Measurements from ENCODE around the gene HILPDA. TPM values are rescaled to one million over a fixed set of nuclear protein-coding genes. Genes with fewer than 3 reads are reported as not detected.

The HILPDA gene
- total and polyA plus RNA-seq, 10 of the 15 experiments (the other 5 are each of a cell fraction or from before 2014, with no cell fraction given): 12.0 to 232 (median 26.4) TPM

DNA sequence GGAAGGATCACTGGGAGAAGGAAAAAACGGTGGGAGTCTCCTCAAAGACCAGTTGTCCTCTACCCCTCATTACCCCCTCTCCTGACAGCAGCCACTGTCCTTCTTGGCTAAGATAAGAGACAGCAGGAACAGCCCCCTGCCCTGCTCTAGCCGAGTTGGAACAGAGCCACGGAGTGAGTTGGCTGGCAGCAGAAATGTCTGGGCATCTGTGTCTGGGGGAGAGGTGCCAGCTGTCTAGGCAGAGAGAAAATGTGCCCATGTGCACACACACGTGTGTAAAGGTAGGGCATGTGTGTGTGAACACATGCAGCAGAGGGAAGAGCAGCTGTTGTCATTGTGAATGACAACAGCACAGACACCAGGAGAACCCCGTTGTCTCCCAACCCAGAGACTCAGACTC, 9.4 kb upstream of the HILPDA start:
- ChIA-PET RAD21 (ENCODE audit: unreplicated experiment) (interaction anchor here (1.0 to 1.3 kb wide), 2 partner anchors 9 kb away, joined by 3 to 4 read pairs; partner anchors contain the start of gene HILPDA), CTCF (interaction anchor here (1.2 to 1.3 kb wide), 2 partner anchors 10 to 19 kb away, joined by 3 to 6 read pairs; no protein-coding TSS in a partner anchor), SMC1A (ENCODE audit: uncharacterized antibody, unreplicated experiment) (interaction anchor here (1.0 to 1.6 kb wide), 3 partner anchors 14 to 19 kb away, joined by 3 to 4 read pairs (median 3); no protein-coding TSS in a partner anchor), POLR2A (interaction anchor here (4.2 kb wide), 1 partner anchor 8 kb away, joined by 52 read pairs; the partner anchor contains the start of gene HILPDA)
- FAIRE-seq (no peak), DNase-seq (ENCODE audit: low read depth, low spot score) (no peak), ATAC-seq (no peak)
- Histone ChIP-seq H3K27me3 (replicated peaks in 1 of 2; ENCODE audit: control insufficient read depth in 2 of 2, insufficient read depth in 2 of 2, low read length in 1 of 2) (no peaks in the 10 kb centered on the region), H3K27ac (ENCODE audit: control insufficient read depth, insufficient read depth) (no peak overlapping the region), H4K20me1 (ENCODE audit: control insufficient read depth, insufficient read depth) (no peaks in the 10 kb centered on the region), H3K4me3 (no peak overlapping the region), H2AFZ (ENCODE audit: control insufficient read depth, low read depth, low read length) (no peak overlapping the region), H3K79me2 (ENCODE audit: control insufficient read depth, insufficient read depth, low read length) (no peaks in the 10 kb centered on the region), H3K9me3 (replicated peaks; ENCODE audit: control insufficient read depth, insufficient read depth, low read length) (no peaks in the 10 kb centered on the region; the same call in 2 of the 3 replicates), H3K4me2 (ENCODE audit: control insufficient read depth, insufficient read depth) (no peak overlapping the region), H3K36me3 (ENCODE audit: control insufficient read depth in 2 of 2, insufficient read depth in 2 of 2, low read length in 1 of 2) (no peaks in the 10 kb centered on the region), H3K4me1 (ENCODE audit: control insufficient read depth, insufficient read depth, low read length) (peaks cover 9% of the 10 kb centered on the region), H3K9ac (ENCODE audit: control insufficient read depth, insufficient read depth, low read length) (no peak overlapping the region)
- WGBS (ENCODE audit: insufficient coverage, insufficient replicate concordance, low lambda C conversion rate, missing lambda C conversion rate): 53% methylated on average over 5 of the region's 5 CpGs
- TF ChIP-seq ZNF217 (IDR thresholded peaks at IDR 0.05) (no peak), BCL11A (IDR thresholded peaks at IDR 0.05; ENCODE audit: low read depth, low read length) (no peak), MEF2A (IDR thresholded peaks at IDR 0.05; ENCODE audit: insufficient read depth, low read depth, low read length) (no peak), POU2F2 (IDR thresholded peaks at IDR 0.05; ENCODE audit: borderline replicate concordance, low read depth, low read length) (no peak), RBBP5 (conservative IDR thresholded peaks at IDR 0.05) (no peak), RELA (IDR thresholded peaks at IDR 0.05; ENCODE audit: borderline replicate concordance, partially characterized antibody) (no peak), ATF3 (IDR thresholded peaks at IDR 0.05; ENCODE audit: borderline replicate concordance, extremely low read depth, low read depth, low read length) (no peak), POLR2AphosphoS2 (IDR thresholded peaks at IDR 0.05; ENCODE audit: low read depth, low read length) (no peak), IRF4 (IDR thresholded peaks at IDR 0.05; ENCODE audit: low read depth, low read length) (no peak), FOXM1 (IDR thresholded peaks at IDR 0.05; ENCODE audit: low read depth, low read length) (no peak), YBX1 (IDR thresholded peaks at IDR 0.05) (no peak), BCL3 (IDR thresholded peaks at IDR 0.05; ENCODE audit: borderline replicate concordance, insufficient read depth, low read depth, low read length, poor library complexity, severe bottlenecking) (no peak)
- TF ChIP-seq, protein P1, sequence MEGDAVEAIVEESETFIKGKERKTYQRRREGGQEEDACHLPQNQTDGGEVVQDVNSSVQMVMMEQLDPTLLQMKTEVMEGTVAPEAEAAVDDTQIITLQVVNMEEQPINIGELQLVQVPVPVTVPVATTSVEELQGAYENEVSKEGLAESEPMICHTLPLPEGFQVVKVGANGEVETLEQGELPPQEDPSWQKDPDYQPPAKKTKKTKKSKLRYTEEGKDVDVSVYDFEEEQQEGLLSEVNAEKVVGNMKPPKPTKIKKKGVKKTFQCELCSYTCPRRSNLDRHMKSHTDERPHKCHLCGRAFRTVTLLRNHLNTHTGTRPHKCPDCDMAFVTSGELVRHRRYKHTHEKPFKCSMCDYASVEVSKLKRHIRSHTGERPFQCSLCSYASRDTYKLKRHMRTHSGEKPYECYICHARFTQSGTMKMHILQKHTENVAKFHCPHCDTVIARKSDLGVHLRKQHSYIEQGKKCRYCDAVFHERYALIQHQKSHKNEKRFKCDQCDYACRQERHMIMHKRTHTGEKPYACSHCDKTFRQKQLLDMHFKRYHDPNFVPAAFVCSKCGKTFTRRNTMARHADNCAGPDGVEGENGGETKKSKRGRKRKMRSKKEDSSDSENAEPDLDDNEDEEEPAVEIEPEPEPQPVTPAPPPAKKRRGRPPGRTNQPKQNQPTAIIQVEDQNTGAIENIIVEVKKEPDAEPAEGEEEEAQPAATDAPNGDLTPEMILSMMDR (IDR thresholded peaks at IDR 0.05 in 2 of 3, conservative IDR thresholded peaks at IDR 0.05 in 1 of 3; ENCODE audit: control insufficient read depth in 2 of 3, extremely low read depth in 1 of 3, insufficient read depth in 1 of 3, low read depth in 3 of 3, low read length in 3 of 3): no peak
- BruUV-seq (replicated peaks): no TSS peak
- intact Hi-C loops (cut with micrococcal nuclease; ENCODE audit: unreplicated experiment) (no loop called here), in situ Hi-C loops (cut with MboI) (no loop called here)

Measured in GM12878 (cell line).